ENCODE results near the gene SPTBN1.

Gene SPTBN1

GRCh38 chr2:54578648-54579045 is 122.5 kb downstream of the SPTBN1 start:
- DNase-seq, result no peak

DNA sequence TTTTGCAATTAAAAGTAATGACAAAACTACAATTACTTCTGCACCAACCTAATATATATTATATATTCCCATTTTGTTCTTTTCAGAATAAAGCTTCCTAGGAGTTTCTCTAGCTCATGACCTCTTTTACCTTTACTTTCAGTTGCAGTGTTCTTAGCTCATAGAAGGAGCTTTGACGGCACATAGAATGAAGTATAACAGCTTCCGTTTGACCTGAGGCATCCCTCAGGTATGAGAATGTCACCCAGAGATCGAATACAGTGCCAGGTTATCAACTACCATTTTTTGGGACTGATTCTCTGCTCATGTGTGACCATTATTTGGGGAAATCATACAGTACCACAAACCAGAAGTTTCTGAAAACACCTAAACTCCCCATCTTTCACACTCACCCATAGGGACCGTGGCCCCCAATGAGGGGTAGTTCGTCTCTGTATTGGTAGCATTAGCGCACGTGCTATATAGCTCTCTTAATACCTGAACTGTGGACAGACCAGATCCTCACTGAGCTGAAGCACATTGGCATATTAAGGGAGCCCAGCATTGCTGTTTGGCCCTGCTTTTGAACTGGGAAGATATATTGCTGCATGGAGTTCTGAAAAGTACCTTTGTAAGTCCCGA is 123.0 kb downstream of the SPTBN1 start:
- DNase-seq, result no peak

DNA sequence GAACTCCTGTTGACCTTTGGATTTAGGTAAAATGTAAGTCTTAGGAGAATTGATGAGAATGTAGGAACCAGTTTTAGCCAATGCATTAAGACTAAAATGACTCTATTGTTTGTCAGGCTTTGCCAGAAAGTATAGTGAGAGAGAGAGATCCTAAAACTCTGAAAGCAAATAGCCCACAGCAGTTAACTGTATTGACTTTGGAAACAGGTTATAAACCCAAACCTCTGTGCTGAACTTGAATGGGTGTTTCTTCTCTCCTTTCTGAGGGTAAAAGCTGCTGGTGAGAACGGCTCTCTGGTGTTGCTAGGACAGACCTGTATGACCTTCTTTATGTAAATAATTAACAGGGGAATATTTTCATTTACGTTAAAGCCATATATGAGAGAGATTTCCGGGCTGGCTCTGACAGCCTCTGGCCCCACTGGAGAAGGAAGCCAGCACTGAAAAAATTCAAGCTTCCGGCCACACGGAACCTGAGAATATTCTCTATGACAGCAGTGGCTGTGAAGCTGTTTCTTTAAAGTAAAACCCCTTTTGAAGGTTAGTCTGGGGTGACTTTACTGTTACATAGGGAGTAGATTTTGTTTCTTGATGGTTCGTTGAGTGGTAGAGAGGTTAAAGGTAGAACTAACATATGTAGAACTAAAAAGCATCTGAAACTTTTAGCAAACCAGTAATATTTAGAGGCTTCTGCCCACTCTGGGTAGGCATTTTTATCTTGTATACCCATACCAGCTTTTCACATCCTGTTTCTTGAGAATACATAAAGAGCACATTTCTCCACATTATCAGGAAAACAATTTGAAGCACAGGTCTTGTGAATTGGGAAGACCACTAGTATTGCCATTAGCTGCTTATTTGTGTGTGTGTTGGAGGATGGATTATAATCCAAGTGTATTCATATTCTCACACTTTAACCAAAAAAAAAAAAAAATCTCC is 123.8 kb downstream of the SPTBN1 start:
- peak; percentile 70 for DNase-seq

GRCh38 chr2:54581326-54582039 is 125.4 kb downstream of the SPTBN1 start:
- no peak for DNase-seq

GRCh38 chr2:54582987-54583386 is 126.9 kb downstream of the SPTBN1 start:
- DNase-seq, result no peak

DNA sequence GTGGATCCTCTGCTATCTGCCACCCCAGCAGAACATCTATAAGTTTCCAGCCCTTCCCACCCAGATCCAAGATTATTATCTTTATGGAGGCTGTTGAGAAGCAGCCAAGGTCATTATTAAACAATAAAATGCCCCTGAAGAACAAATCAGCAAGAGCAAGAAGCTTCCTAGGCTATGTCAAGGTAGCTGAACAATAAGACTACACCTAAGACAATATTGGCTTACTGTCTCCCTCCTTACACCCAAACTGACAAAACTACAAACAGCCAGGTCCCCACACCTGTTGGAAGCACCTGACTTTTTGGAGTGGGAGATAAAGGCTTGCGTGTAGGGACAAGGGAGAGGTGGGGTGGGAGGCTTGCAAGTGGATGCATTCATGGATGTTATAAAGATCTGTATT is 128.5 kb downstream of the SPTBN1 start:
- DNase-seq, result no peak

DNA sequence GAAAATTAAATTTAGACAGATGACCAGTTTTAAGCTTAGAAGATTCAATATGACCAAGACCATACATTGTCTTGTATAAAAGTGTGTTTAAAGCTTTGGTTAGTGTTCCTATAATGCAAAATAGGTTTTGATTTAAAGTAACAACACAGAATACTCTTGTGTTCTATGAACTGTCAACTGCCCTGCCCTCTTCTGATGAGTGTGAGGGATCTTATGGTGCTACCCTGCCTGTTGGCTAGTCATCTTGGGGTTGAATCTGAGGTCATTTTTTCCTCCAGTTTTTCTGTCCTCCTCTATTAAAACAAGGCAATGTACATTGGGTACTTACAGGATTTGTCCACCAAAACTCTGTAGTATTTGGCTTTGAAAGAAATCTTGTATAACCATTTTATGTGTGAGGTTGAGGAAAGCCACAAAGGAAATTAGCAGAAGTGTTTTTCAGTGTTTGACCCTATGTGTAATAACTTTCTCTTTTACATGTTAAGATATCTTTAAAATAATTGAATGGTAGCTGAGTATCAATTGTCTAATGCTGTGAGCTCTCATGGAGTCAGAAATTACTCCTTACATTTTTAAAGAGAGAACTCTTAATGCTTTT is 129.1 kb downstream of the SPTBN1 start:
- no peak for DNase-seq

DNA sequence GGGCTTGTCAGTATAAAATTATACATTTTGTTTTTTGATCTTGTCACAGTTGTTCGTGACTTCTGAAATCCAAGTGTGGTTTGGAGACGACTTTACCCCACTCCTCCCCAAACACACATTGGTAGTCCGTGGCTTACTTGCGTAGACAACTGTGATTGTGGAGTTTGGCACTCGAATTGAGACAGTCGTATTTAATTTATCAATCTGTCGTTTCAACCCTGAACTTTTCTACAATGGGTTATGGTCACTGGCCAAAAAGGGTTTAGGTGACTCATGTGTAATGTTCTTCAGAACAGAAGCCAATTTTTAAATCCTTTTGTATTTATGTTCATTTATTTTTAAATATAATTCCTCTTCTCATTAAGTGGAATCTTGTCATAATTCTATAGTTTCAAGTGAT is 129.9 kb downstream of the SPTBN1 start:
- DNase-seq, result no peak

GRCh38 chr2:54586494-54586893 is 130.4 kb downstream of the SPTBN1 start:
- DNase-seq, result no peak

GRCh38 chr2:54587171-54588016 is 131.3 kb downstream of the SPTBN1 start:
- DNase-seq, result no peak

GRCh38 chr2:54588244-54588899 is 132.2 kb downstream of the SPTBN1 start:
- no peak for DNase-seq

DNA sequence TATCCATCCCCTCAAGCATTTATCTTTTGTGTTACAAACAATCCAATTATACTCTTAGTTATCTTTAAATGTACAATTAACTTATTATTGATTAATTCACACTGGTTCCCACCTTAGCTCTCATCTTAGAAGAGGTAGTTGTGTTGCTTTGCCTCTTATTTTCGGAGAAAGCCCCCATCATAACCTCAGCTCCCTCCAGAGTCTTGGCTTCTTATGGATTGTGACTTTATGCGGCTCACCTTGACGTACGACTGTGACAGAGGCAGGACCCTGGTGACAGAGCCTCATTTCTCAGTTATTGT is 132.9 kb downstream of the SPTBN1 start:
- no peak for DNase-seq

DNA sequence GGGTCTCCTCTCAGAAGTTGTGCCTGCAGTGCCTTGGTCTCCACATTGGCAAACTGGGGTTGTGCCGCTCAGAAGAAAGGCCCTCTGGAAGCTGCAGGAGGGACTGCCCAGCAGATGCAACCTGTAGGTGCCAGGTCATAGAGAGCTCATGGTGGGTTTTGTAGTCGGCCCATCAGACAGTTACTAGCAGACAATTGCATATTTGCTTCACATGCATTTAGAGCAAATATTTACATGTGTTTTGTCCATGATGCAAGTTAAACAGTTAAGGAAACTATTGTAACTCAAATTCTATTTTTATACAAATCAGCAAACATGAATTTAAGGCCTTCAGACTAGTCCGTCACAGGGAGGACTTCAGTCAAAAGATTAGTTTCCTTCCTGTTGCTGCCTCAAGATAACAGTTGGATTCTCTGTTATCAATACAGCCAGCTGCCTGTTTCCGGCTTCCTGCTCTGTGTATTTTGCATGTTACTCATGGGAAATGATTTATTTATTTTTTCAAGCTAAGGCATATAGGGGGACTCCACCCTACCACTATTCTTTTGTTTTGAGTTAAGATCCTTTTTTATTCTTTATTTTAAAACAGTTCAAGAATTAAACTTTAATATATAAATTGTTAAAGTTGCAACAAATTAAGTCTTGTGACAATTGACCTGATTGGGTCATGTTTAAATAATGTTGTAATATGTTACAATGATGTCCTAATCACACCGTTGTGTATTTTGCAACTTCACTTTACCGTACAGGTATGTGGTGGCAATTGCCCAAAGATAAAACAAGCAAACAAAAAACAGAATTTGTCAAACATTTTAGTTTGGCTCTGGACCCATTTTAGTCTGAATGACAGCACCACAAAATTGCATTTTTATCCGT is 133.5 kb downstream of the SPTBN1 start:
- peak; percentile 63 for DNase-seq

- DNase-seq, result no peak
Measured at GRCh38 chr2:54590216-54591120, 134.3 kb downstream of the SPTBN1 start.

DNA sequence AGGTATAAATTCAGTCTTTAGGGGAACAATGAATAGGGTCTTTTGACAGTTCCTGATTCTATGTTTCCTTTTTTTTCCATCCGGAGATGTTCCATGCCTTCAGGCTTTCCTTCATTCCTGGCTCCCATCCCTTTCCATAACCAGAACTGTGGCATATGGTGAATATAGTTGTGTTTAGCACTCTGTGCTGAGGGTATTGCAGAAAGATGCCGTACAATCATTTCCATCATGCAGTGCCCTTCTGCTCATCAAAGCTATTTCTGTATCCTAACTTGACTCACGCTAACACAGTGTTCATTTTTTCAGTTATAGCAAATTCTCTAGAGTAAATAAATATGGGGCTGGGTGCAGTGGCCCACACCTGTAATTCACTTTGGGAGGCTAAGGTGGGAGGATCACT is 135.4 kb downstream of the SPTBN1 start:
- no peak for DNase-seq

DNA sequence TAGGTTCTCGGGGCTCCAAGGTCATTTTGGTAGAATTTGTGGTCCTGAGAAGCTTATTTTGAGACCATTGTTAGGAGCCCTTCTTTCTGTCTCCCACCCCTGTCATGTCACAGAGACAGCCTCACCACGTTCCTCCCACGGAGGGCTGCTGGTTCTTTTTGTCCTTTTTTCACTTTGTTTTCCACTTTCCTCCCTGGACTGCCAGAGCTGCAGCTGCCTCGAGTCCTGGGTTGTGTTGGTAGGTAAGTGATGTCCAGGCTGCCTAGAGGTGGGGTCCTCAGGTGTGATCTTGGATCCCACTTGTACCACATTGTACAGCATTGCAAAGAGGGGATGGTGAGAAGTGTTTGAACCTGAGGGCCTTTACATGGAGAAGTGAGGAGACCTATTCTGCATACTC is 137.1 kb downstream of the SPTBN1 start:
- DNase-seq, result no peak

DNA sequence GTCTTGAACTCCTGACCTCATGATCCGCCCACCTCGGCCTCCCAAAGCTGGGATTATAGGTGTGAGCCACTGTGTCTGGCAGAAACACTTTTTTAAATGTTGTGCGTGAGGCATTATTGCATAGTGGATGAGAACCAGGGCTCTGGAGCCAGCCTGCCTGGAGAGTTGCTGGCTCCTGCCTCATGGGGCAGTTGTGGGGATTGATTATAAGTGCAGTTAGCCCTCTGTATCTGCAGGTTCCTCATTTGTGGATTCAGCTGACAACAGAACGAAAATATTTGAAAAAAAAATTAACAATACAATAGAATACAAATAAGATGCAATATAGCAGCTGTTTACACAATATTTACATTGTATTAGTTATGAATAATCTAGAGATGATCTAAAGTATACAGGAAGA is 137.9 kb downstream of the SPTBN1 start:
- DNase-seq, result no peak

GRCh38 chr2:54595161-54595803 is 139.2 kb downstream of the SPTBN1 start:
- DNase-seq, result no peak
